Calu3 (cell line): ENCODE data around the gene VEGFD. TPM values are rescaled to one million over a fixed set of nuclear protein-coding genes. Genes with fewer than 3 reads are reported as not detected.
"Not testable (repeated sequence)": the region's sequence is repeated elsewhere in the genome, so short reads cannot be mapped to it uniquely, and the experiment has no call there.

Source experiments
- BruUV-seq: library from RNA; stranded (reverse); fragments of 400-500 nt; replicated peaks from 2 replicates; lab custom pipeline; 2021; lab: Mats Ljungman, UMichigan
- CTCF ChIA-PET: fragments of 300-600 bp; sonication (Branson Sonifier 250); formaldehyde crosslinking; loops from one replicate; lab custom pipeline; 2022; ENCODE audit warnings: antibody characterized with exemption; lab: Charles Lee
- DNase-seq: peaks from one replicate; pipeline ENCODE4 v3.0.0; 2022
- H3K27ac Mint-ChIP-seq: one replicate; pipeline ENCODE4 v1.8.0; 2022; ENCODE audit warnings: mixed read lengths; ENCODE audit not compliant: unreplicated experiment
- H3K27me3 Mint-ChIP-seq: one replicate; pipeline ENCODE4 v1.8.0; 2022; ENCODE audit warnings: mixed read lengths; ENCODE audit not compliant: unreplicated experiment
- H3K36me3 Mint-ChIP-seq: one replicate; pipeline ENCODE4 v1.8.0; 2022; ENCODE audit warnings: mild to moderate bottlenecking, moderate library complexity, mixed read lengths; ENCODE audit not compliant: insufficient read depth, unreplicated experiment
- H3K4me1 Mint-ChIP-seq: one replicate; pipeline ENCODE4 v1.8.0; 2022; ENCODE audit warnings: mild to moderate bottlenecking, low read depth, mixed read lengths; ENCODE audit not compliant: unreplicated experiment
- H3K4me3 Mint-ChIP-seq: one replicate; pipeline ENCODE4 v1.8.0; 2022; ENCODE audit warnings: mild to moderate bottlenecking, low read depth, moderate library complexity, mixed read lengths; ENCODE audit not compliant: unreplicated experiment
- H3K9me3 Mint-ChIP-seq: one replicate; pipeline ENCODE4 v1.8.0; 2022; ENCODE audit warnings: low read depth, mixed read lengths; ENCODE audit not compliant: unreplicated experiment
- intact Hi-C: fragments of 100-400 bp; cut with micrococcal nuclease; formaldehyde crosslinking; loops from one replicate; pipeline ENCODE4 v1.10.0; 2022; ENCODE audit not compliant: unreplicated experiment
- total RNA-seq: library from RNA; stranded (reverse); gene quantifications from 2 replicates; pipeline ENCODE4 v1.2.3, GENCODE V29; 2022
- TF ChIP-seq, protein P1 (sequence below): fragments of 200-600 bp; IDR thresholded peaks from one replicate; pipeline ENCODE4 v1.8.0; 2022; ENCODE audit warnings: antibody characterized with exemption; ENCODE audit not compliant: unreplicated experiment

VEGFD gene
- total RNA-seq, 1 experiment from 2014 or later, result 0.97 TPM

DNA sequence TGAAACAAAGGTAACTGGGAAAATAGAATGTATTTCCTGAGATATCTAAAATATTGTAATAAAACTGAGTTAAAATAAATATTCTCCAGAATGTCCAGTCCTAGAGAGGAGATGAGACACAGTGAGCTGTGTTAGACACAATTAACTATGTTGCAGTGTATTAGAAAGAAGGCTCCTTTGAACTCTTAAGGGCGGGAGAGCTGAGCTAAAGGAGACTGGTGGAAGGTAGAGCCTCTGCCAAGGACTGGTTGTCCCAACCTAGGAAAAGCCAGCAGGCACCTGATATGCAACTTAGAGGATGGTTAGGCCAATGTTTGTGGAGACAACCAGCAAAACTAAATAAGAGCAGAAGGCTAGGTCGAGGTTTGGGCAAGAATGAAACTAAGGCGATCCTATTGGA, 73.1 kb downstream of the VEGFD start:
- H3K36me3 Mint-ChIP-seq, result no peaks in the 10 kb centered on the region
- no peaks in the 10 kb centered on the region for H3K9me3 Mint-ChIP-seq
- no peaks in the 10 kb centered on the region for H3K27me3 Mint-ChIP-seq
- no peak overlapping the region for H3K27ac Mint-ChIP-seq
- H3K4me3 Mint-ChIP-seq, result no peak overlapping the region
- no peak for DNase-seq
- CTCF ChIA-PET, result interaction anchor here (0.7 kb wide), 1 partner anchor 1212 kb away, joined by 3 read pairs; no protein-coding TSS in a partner anchor
- TF ChIP-seq, protein P1, sequence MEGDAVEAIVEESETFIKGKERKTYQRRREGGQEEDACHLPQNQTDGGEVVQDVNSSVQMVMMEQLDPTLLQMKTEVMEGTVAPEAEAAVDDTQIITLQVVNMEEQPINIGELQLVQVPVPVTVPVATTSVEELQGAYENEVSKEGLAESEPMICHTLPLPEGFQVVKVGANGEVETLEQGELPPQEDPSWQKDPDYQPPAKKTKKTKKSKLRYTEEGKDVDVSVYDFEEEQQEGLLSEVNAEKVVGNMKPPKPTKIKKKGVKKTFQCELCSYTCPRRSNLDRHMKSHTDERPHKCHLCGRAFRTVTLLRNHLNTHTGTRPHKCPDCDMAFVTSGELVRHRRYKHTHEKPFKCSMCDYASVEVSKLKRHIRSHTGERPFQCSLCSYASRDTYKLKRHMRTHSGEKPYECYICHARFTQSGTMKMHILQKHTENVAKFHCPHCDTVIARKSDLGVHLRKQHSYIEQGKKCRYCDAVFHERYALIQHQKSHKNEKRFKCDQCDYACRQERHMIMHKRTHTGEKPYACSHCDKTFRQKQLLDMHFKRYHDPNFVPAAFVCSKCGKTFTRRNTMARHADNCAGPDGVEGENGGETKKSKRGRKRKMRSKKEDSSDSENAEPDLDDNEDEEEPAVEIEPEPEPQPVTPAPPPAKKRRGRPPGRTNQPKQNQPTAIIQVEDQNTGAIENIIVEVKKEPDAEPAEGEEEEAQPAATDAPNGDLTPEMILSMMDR, result no peak
- no peaks in the 10 kb centered on the region for H3K4me1 Mint-ChIP-seq
- intact Hi-C loops, result no loop called here
- BruUV-seq, result no TSS peak

DNA sequence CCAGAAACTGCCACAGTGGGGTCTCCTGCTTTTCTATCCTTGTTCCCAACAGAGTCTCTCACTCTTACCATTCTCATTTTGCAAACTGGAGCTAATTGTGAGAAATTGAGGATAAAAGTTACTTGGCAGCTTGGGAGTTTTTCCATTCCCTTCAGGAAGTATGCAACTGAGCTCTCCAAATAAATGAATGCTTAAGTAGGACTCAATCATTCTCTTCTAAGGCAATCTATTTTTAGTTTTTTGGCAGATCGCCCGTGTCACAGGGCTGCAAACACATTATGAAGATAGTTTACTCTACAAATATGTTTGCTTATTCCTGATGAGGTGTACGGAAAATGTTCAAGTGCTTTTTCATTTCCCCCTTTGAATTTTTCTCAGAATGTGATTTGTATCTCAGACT, 74.1 kb downstream of the VEGFD start:
- intact Hi-C loops, result no loop called here
- TF ChIP-seq, protein P1, result no peak
- peak; percentile 33 for DNase-seq
- H3K36me3 Mint-ChIP-seq, result no peaks in the 10 kb centered on the region
- H3K4me3 Mint-ChIP-seq, result no peak overlapping the region
- BruUV-seq, result no TSS peak
- CTCF ChIA-PET, result no interaction called here
- H3K27ac Mint-ChIP-seq, result peak overlapping the region; percentile 54
- H3K4me1 Mint-ChIP-seq, result no peaks in the 10 kb centered on the region
- no peaks in the 10 kb centered on the region for H3K9me3 Mint-ChIP-seq
- no peaks in the 10 kb centered on the region for H3K27me3 Mint-ChIP-seq

DNA sequence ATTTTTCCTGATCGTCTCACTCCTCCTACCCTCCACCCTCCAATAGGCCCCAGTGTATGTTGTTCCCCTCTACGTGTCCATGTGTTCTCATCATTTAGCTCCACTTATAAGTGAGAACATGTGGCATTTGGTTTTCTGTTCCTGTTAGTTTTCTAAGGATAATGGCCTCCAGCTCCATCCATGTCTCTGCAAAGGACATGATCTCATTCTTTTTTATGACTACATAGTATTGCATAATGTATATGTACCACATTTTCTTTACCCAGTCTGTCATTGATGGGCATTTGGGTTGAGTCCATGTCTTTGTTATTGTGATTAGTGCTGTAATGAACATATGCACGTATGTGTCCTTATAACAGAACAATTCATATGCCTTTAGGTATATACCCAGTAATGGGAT, 78.3 kb downstream of the VEGFD start:
- intact Hi-C loops, H3K9me3 Mint-ChIP-seq, DNase-seq, H3K27me3 Mint-ChIP-seq, H3K27ac Mint-ChIP-seq, H3K4me3 Mint-ChIP-seq, BruUV-seq, CTCF ChIA-PET, H3K36me3 Mint-ChIP-seq: not testable (repeated sequence)
- H3K4me1 Mint-ChIP-seq, result peaks cover 13% of the 10 kb centered on the region

DNA sequence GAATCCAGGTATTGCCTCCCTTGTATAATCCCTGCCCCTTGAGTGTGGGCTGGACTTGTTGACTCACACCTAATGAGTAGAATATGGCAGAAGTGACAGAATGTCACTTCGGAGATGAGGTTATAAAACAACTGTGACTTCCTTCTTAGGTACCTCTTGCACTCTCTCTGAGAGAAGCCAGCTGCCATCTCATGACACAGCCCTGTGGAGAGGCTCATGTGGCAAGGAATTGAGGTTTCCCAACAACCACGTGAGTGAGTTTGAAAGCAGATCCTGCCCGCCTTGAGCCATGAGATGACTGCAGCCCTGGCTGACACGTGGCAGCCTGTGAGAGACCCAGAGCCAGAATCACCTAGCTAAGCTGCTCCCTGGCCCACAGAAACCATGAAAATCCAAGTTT, 82.3 kb downstream of the VEGFD start:
- BruUV-seq, result no TSS peak
- DNase-seq, result peak; percentile 19
- CTCF ChIA-PET, result interaction anchor here (0.5 to 1.0 kb wide), 2 partner anchors 12 to 1696 kb away, joined by 3 to 4 read pairs; no protein-coding TSS in a partner anchor
- TF ChIP-seq, protein P1, result no peak
- no peaks in the 10 kb centered on the region for H3K36me3 Mint-ChIP-seq
- intact Hi-C loops, result no loop called here
- peaks cover 47% of the 10 kb centered on the region for H3K4me1 Mint-ChIP-seq
- no peak overlapping the region for H3K27ac Mint-ChIP-seq
- no peak overlapping the region for H3K4me3 Mint-ChIP-seq
- H3K27me3 Mint-ChIP-seq, result no peaks in the 10 kb centered on the region
- no peaks in the 10 kb centered on the region for H3K9me3 Mint-ChIP-seq

DNA sequence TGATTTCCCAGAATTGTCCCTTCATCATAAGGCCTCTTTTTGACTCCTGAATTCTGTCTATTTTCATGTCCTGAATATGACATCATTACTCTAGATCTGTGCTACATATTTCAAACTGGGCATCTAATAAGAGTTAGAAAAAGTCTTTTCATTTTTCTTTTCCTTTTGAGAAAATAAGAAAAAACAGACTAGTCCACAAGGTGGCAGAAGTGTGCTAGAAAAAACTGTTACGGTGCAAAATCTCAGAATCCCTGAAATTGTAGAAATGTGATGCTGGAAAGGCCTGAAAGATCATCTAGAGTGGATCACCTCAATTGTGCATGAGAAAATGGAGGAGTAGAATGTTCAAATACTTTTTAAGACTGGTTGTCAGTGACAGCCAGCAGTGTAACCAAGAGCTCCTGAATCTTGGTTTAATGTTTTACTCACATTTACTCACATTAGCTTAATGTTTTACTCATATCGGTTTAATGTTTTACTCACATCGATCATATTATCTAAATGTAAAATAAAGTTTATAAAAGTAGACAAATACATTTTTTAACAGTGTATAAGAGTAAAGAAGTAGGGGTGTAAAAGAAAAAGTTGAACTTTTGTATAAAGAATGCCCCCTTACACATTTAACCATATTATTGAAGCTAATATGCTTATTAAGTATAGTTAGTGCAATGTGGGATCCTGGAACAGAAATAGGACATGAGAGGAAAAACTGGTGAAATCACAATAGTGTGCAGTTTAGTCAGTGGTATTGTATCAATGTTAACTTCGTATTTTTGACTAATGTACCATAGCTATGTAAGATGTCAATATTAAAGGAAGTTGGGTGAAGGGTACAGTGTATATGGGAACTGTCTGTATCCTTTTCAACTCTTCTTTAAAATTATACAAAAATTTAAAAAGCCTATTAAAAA, 84.0 kb downstream of the VEGFD start:
- CTCF ChIA-PET, result interaction anchor here (0.6 to 1.0 kb wide), 7 partner anchors 9 to 1620 kb away, joined by 3 to 7 read pairs (median 3); partner anchors contain the start of gene ASB9
- peak overlapping the region; percentile 9 for H3K4me3 Mint-ChIP-seq
- TF ChIP-seq, protein P1, result no peak
- DNase-seq, result no peak
- no peaks in the 10 kb centered on the region for H3K27me3 Mint-ChIP-seq
- intact Hi-C loops, result no loop called here
- peaks cover 48% of the 10 kb centered on the region for H3K4me1 Mint-ChIP-seq
- no TSS peak for BruUV-seq
- no peaks in the 10 kb centered on the region for H3K9me3 Mint-ChIP-seq
- peak overlapping the region; percentile 53 for H3K27ac Mint-ChIP-seq
- no peaks in the 10 kb centered on the region for H3K36me3 Mint-ChIP-seq
